ENCODE data around the gene CAMTA1.

DNA sequence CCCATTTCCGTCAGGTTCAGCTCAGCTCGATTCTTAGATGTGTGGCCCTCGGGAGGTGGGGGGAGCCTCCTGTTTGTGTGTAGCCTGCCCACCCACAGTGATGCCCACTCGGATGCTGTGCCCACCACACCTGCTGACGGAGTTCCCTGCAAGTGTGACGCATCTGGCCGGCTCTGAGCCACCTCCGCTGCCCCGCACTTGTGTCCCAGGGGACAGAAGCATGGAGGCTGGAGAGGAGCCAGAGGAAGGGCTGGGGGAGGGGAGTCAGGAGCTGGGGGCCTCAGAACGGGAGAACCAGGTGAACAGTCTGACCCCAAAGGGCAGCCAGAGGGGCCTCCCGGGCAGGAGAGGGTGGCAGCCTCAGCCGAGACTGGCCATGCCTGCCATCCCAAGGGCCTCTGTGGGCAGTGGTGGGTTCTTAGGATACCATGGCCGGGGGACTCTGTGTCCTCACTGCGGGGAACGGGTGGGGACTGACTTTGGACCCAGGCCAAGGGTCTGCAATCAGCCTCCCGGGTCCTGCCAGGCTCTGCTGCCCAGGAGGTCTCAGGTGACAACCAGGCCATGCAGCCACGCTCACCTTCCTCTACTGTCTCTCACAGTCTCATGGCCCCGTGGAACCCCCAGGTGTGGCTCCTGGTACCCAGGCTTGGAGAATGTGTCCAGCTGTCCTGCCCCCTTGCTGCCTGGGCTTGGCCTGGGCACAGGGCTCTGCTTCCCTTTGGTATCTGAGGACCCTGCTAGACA, 718.6 kb downstream of the CAMTA1 start:
- TF ChIP-seq, protein P1, sequence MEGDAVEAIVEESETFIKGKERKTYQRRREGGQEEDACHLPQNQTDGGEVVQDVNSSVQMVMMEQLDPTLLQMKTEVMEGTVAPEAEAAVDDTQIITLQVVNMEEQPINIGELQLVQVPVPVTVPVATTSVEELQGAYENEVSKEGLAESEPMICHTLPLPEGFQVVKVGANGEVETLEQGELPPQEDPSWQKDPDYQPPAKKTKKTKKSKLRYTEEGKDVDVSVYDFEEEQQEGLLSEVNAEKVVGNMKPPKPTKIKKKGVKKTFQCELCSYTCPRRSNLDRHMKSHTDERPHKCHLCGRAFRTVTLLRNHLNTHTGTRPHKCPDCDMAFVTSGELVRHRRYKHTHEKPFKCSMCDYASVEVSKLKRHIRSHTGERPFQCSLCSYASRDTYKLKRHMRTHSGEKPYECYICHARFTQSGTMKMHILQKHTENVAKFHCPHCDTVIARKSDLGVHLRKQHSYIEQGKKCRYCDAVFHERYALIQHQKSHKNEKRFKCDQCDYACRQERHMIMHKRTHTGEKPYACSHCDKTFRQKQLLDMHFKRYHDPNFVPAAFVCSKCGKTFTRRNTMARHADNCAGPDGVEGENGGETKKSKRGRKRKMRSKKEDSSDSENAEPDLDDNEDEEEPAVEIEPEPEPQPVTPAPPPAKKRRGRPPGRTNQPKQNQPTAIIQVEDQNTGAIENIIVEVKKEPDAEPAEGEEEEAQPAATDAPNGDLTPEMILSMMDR (IDR thresholded peaks at IDR 0.05): no peak
- no peak for TF ChIP-seq POLR2A (IDR thresholded peaks at IDR 0.05)
